Occipital lobe (tissue), 2 donors: Measurements from ENCODE around the gene PTPN11. TPM values are rescaled to one million over a fixed set of nuclear protein-coding genes. Genes with fewer than 3 reads are reported as not detected.

Experiments
- DNase-seq: peaks from one replicate; lab custom pipeline; 2025; lab: John Stamatoyannopoulos, UW
- total RNA-seq: library from RNA; depleted of rRNA; stranded (reverse); fragments of >200 nt; gene quantifications from one replicate; pipeline ENCODE4 v1.2.3, GENCODE V29; 2014

Gene PTPN11
- total RNA-seq, 1 donor from 2014 or later: 90.3 TPM

GRCh38 chr12:112539221-112539620, 120.5 kb downstream of the PTPN11 start:
- DNase-seq: no peak

GRCh38 chr12:112540021-112540420, 121.3 kb downstream of the PTPN11 start:
- DNase-seq: no peak

- DNase-seq: no peak
Observed at GRCh38 chr12:112543751-112544150, 125.0 kb downstream of the PTPN11 start.

GRCh38 chr12:112546339-112546738, 127.6 kb downstream of the PTPN11 start:
- no peak for DNase-seq

- no peak for DNase-seq
Observed at GRCh38 chr12:112546996-112547395, 128.2 kb downstream of the PTPN11 start.

- no peak for DNase-seq
Observed at GRCh38 chr12:112549031-112549430, 130.3 kb downstream of the PTPN11 start.

GRCh38 chr12:112551681-112552080, 132.9 kb downstream of the PTPN11 start:
- DNase-seq: no peak

GRCh38 chr12:112555621-112556233, 137.0 kb downstream of the PTPN11 start:
- DNase-seq: no peak

GRCh38 chr12:112557951-112558630, 139.3 kb downstream of the PTPN11 start:
- DNase-seq: peak; percentile 7

Other genes with a start within 250 kb of the PTPN11 start
- 113 TPM for gene HECTD4, start 36.5 kb upstream of the PTPN11 start, total RNA-seq
- gene RPL6, start 9.3 kb upstream of the PTPN11 start, total RNA-seq: 870 TPM